HepG2 (cell line): ENCODE results near the gene RPL18. TPM values are rescaled to one million over a fixed set of nuclear protein-coding genes. Genes with fewer than 3 reads are reported as not detected.

ENCODE experiments used
- AGO1 ChIP-seq: fragments of 200-400 bp; formaldehyde crosslinking; IDR thresholded peaks from 2 replicates; pipeline ENCODE4 v1.6.1; 2017; ENCODE audit warnings: mild to moderate bottlenecking, low read depth, low read length, moderate library complexity; ENCODE audit not compliant: poor library complexity, severe bottlenecking
- DR1 ChIP-seq: sonication (generic); formaldehyde crosslinking; IDR thresholded peaks from 2 replicates; pipeline ENCODE4 v1.8.0; 2021; ENCODE audit warnings: mild to moderate bottlenecking, missing genetic modification reagents, inconsistent platforms
- JDP2 ChIP-seq: sonication (generic); formaldehyde crosslinking; IDR thresholded peaks from 2 replicates; pipeline ENCODE4 v1.8.1; 2022; ENCODE audit warnings: missing genetic modification reagents, borderline replicate concordance
- KAT2B ChIP-seq: fragments of 150-350 bp; IDR thresholded peaks from 2 replicates; pipeline ENCODE4 v1.6.1; 2014; ENCODE audit warnings: low read depth, low read length, borderline replicate concordance
- NFRKB ChIP-seq: fragments of 450-650 bp; IDR thresholded peaks from 2 replicates; pipeline ENCODE4 v1.6.1; 2017
- RFX1 ChIP-seq: fragments of 450-650 bp; IDR thresholded peaks from 2 replicates; pipeline ENCODE4 v1.6.1; 2017
- SMC3 ChIP-seq: IDR thresholded peaks from 2 replicates; pipeline ENCODE4 v1.6.1; 2011; ENCODE audit warnings: low read length, improper control_type of control experiment
- ZNF124 ChIP-seq: sonication (generic); formaldehyde crosslinking; IDR thresholded peaks from 2 replicates; pipeline ENCODE4 v1.4.0; 2020; ENCODE audit warnings: missing genetic modification reagents
- ZNF17 ChIP-seq: sonication (generic); formaldehyde crosslinking; IDR thresholded peaks from 2 replicates; pipeline ENCODE4 v1.5.0; 2020; ENCODE audit warnings: mild to moderate bottlenecking, missing genetic modification reagents
- ZNF557 ChIP-seq: sonication (generic); formaldehyde crosslinking; IDR thresholded peaks from 2 replicates; pipeline ENCODE4 v1.4.0; 2020; ENCODE audit warnings: missing genetic modification reagents
- ZNF790 ChIP-seq: sonication (generic); formaldehyde crosslinking; IDR thresholded peaks from 2 replicates; pipeline ENCODE4 v1.8.0; 2022; ENCODE audit warnings: missing genetic modification reagents, mild to moderate bottlenecking, borderline replicate concordance
- ZSCAN21 ChIP-seq: sonication (generic); formaldehyde crosslinking; IDR thresholded peaks from 2 replicates; pipeline ENCODE4 v1.8.0; 2022; ENCODE audit warnings: mild to moderate bottlenecking, missing genetic modification reagents, moderate library complexity, borderline replicate concordance
- polyA plus RNA-seq, 8 experiments: library from polyadenylated mRNA; depleted of rRNA in 3 of 8; stranded (reverse) in 7 of 8; unstranded in 1 of 8; fragments of >200 nt; fragmentation: Illumina TruSeq in 4 of 8; extraction: Trizol in 4 of 8; gene quantifications; 2 replicates each; pipeline versions ENCODE4 v1.2.1 to v1.2.3, GENCODE V29; 2011 to 2016; ENCODE audit warnings: low read depth in 4 of 8, missing spikeins in 1 of 8, mixed read lengths in 1 of 8; ENCODE audit not compliant: insufficient read depth in 1 of 8
- total RNA-seq, 5 experiments: library from RNA; depleted of rRNA; stranded (reverse); fragments of >200 nt; fragmentation: Illumina TruSeq; extraction: Trizol; gene quantifications; 2 replicates each; pipeline ENCODE4 v1.2.3, GENCODE V29; 2016; ENCODE audit warnings: low read depth in 1 of 5
- TF ChIP-seq, protein P1 (sequence below): sonication (generic); formaldehyde crosslinking; IDR thresholded peaks from 2 replicates; pipeline ENCODE4 v1.4.0; 2020; ENCODE audit warnings: missing genetic modification reagents, borderline replicate concordance
- TF ChIP-seq, protein P2 (sequence below): sonication (generic); formaldehyde crosslinking; IDR thresholded peaks from 2 replicates; pipeline ENCODE4 v1.8.1; 2023; ENCODE audit warnings: mild to moderate bottlenecking, missing genetic modification reagents
- TF ChIP-seq, protein P3 (sequence below): sonication (generic); formaldehyde crosslinking; IDR thresholded peaks from 2 replicates; pipeline ENCODE4 v1.5.1; 2020; ENCODE audit warnings: missing genetic modification reagents, mild to moderate bottlenecking, borderline replicate concordance
- TF ChIP-seq, protein P4 (sequence below): IDR thresholded peaks from 2 replicates; pipeline ENCODE4 v1.6.1; 2016
- TF ChIP-seq, protein P5 (sequence below): IDR thresholded peaks from 2 replicates; pipeline ENCODE4 v1.6.1; 2018; ENCODE audit warnings: missing genetic modification reagents
- TF ChIP-seq, protein P6 (sequence below): sonication (generic); formaldehyde crosslinking; IDR thresholded peaks from 2 replicates; pipeline ENCODE4 v1.4.0; 2020; ENCODE audit warnings: mild to moderate bottlenecking, low read depth, missing genetic modification reagents

Gene RPL18
- total and polyA plus RNA-seq, 2 of the 13 experiments (the other 11 are each of a cell fraction or from before 2014, with no cell fraction given): 1,485 to 1,639 TPM

DNA sequence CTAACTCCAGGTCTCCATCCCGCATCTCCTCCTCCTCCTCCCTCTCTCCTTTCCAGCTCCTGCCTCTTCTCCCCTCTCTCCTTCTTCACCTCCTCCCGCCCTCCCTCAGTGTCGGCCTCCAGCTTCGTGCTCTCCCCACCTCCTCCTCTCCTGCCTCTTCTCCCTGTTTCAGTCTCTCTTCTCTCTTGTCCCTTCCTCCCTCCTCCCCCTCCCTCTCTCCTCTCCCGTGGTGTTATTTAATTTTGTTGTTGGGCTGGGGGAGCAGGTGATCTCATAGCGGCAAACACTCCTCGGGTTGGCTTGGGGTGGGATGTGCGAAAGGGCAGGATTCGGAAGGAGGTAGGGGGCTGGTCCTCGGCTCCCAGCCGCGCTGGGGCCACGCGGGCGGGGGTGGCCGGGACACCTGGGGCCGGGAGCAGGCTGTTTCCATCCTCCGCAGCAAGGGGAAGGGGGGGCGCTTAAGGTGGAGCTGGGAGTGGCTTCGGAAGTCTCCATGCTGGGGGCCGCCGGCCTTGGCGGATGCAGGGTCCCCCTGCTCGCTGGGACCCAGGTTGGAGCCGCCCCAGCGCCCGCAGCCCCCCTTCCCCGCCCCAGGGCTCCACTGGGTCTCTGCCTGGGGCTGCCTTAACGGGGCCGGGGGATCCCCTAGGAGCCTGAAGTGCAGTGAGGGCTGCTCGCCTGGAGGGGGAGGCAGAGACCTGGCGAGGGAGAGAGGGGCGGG is 27.2 kb upstream of the RPL18 start, which contains the start of gene CA11 (continued):
- TF ChIP-seq, protein P1, sequence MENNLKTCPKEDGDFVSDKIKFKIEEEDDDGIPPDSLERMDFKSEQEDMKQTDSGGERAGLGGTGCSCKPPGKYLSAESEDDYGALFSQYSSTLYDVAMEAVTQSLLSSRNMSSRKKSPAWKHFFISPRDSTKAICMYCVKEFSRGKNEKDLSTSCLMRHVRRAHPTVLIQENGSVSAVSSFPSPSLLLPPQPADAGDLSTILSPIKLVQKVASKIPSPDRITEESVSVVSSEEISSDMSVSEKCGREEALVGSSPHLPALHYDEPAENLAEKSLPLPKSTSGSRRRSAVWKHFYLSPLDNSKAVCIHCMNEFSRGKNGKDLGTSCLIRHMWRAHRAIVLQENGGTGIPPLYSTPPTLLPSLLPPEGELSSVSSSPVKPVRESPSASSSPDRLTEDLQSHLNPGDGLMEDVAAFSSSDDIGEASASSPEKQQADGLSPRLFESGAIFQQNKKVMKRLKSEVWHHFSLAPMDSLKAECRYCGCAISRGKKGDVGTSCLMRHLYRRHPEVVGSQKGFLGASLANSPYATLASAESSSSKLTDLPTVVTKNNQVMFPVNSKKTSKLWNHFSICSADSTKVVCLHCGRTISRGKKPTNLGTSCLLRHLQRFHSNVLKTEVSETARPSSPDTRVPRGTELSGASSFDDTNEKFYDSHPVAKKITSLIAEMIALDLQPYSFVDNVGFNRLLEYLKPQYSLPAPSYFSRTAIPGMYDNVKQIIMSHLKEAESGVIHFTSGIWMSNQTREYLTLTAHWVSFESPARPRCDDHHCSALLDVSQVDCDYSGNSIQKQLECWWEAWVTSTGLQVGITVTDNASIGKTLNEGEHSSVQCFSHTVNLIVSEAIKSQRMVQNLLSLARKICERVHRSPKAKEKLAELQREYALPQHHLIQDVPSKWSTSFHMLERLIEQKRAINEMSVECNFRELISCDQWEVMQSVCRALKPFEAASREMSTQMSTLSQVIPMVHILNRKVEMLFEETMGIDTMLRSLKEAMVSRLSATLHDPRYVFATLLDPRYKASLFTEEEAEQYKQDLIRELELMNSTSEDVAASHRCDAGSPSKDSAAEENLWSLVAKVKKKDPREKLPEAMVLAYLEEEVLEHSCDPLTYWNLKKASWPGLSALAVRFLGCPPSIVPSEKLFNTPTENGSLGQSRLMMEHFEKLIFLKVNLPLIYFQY (CRISPR knock-in tag): no peak
- TF ChIP-seq, protein P2, sequence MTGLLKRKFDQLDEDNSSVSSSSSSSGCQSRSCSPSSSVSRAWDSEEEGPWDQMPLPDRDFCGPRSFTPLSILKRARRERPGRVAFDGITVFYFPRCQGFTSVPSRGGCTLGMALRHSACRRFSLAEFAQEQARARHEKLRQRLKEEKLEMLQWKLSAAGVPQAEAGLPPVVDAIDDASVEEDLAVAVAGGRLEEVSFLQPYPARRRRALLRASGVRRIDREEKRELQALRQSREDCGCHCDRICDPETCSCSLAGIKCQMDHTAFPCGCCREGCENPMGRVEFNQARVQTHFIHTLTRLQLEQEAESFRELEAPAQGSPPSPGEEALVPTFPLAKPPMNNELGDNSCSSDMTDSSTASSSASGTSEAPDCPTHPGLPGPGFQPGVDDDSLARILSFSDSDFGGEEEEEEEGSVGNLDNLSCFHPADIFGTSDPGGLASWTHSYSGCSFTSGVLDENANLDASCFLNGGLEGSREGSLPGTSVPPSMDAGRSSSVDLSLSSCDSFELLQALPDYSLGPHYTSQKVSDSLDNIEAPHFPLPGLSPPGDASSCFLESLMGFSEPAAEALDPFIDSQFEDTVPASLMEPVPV: no peak
- TF ChIP-seq, protein P3, sequence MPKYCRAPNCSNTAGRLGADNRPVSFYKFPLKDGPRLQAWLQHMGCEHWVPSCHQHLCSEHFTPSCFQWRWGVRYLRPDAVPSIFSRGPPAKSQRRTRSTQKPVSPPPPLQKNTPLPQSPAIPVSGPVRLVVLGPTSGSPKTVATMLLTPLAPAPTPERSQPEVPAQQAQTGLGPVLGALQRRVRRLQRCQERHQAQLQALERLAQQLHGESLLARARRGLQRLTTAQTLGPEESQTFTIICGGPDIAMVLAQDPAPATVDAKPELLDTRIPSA (CRISPR knock-in tag): no peak
- TF ChIP-seq SMC3 (peak; percentile 25; the same call in 1 of the 2 replicates), NFRKB (no peak), ZNF557 (CRISPR knock-in tag) (no peak), AGO1 (no peak), ZNF17 (CRISPR knock-in tag) (no peak), KAT2B (no peak), RFX1 (no peak), ZNF124 (CRISPR knock-in tag) (no peak), JDP2 (CRISPR knock-in tag) (no peak), ZSCAN21 (no peak), ZNF790 (CRISPR knock-in tag) (no peak), DR1 (no peak)
- TF ChIP-seq, protein P4, sequence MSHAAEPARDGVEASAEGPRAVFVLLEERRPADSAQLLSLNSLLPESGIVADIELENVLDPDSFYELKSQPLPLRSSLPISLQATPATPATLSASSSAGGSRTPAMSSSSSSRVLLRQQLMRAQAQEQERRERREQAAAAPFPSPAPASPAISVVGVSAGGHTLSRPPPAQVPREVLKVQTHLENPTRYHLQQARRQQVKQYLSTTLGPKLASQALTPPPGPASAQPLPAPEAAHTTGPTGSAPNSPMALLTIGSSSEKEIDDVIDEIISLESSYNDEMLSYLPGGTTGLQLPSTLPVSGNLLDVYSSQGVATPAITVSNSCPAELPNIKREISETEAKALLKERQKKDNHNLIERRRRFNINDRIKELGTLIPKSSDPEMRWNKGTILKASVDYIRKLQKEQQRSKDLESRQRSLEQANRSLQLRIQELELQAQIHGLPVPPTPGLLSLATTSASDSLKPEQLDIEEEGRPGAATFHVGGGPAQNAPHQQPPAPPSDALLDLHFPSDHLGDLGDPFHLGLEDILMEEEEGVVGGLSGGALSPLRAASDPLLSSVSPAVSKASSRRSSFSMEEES: 0 out of 2 replicates have a peak, but pooled peaks have one; percentile 13
- TF ChIP-seq, protein P5, sequence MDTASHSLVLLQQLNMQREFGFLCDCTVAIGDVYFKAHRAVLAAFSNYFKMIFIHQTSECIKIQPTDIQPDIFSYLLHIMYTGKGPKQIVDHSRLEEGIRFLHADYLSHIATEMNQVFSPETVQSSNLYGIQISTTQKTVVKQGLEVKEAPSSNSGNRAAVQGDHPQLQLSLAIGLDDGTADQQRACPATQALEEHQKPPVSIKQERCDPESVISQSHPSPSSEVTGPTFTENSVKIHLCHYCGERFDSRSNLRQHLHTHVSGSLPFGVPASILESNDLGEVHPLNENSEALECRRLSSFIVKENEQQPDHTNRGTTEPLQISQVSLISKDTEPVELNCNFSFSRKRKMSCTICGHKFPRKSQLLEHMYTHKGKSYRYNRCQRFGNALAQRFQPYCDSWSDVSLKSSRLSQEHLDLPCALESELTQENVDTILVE: 0 out of 2 replicates have a peak, but pooled peaks have one; percentile 38
- TF ChIP-seq, protein P6, sequence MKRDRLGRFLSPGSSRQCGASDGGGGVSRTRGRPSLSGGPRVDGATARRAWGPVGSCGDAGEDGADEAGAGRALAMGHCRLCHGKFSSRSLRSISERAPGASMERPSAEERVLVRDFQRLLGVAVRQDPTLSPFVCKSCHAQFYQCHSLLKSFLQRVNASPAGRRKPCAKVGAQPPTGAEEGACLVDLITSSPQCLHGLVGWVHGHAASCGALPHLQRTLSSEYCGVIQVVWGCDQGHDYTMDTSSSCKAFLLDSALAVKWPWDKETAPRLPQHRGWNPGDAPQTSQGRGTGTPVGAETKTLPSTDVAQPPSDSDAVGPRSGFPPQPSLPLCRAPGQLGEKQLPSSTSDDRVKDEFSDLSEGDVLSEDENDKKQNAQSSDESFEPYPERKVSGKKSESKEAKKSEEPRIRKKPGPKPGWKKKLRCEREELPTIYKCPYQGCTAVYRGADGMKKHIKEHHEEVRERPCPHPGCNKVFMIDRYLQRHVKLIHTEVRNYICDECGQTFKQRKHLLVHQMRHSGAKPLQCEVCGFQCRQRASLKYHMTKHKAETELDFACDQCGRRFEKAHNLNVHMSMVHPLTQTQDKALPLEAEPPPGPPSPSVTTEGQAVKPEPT (CRISPR knock-in tag): peak; percentile 100
